A673 (cell line): ENCODE results near the gene LIM2. TPM values are rescaled to one million over a fixed set of nuclear protein-coding genes. Genes with fewer than 3 reads are reported as not detected.

Source experiments
- BruUV-seq: library from RNA; stranded (reverse); fragments of 400-500 nt; replicated peaks from 2 replicates; lab custom pipeline; 2021; lab: Mats Ljungman, UMichigan
- CTCF ChIA-PET: fragments of 300-600 bp; sonication (Branson Sonifier 250); formaldehyde crosslinking; loops from one replicate; lab custom pipeline; 2022; ENCODE audit warnings: antibody characterized with exemption; lab: Charles Lee
- POLR2A ChIA-PET: fragments of 300-600 bp; sonication (Branson Sonifier 250); formaldehyde crosslinking; loops from one replicate; lab custom pipeline; 2022; ENCODE audit warnings: antibody characterized with exemption; ENCODE audit not compliant: low non-redundant PET; lab: Charles Lee
- DNase-seq: peaks from one replicate; pipeline ENCODE4 v3.0.0-alpha.2; 2015; ENCODE audit warnings: low spot score
- H3K27ac ChIP-seq: fragments of 200-600 bp; sonication (generic); 2 replicates; pipeline ENCODE4 v1.5.1; 2016; ENCODE audit warnings: mixed run types, low read depth, mild to moderate bottlenecking, mixed read lengths, antibody characterized with exemption, low read length; ENCODE audit not compliant: poor library complexity, severe bottlenecking
- H3K27me3 ChIP-seq: fragments of 200-600 bp; sonication (generic); replicated peaks from 2 replicates; pipeline ENCODE4 v1.6.1; 2017; ENCODE audit warnings: mixed run types, low read depth, mild to moderate bottlenecking, mixed read lengths, antibody characterized with exemption, low read length; ENCODE audit not compliant: insufficient read depth, poor library complexity
- H3K36me3 ChIP-seq: fragments of 200-600 bp; sonication (generic); 2 replicates; pipeline ENCODE4 v1.6.1; 2016; ENCODE audit warnings: mixed run types, mild to moderate bottlenecking, mixed read lengths, antibody characterized with exemption, low read length; ENCODE audit not compliant: insufficient read depth, poor library complexity, severe bottlenecking
- H3K4me1 ChIP-seq: fragments of 200-600 bp; sonication (generic); 2 replicates; pipeline ENCODE4 v1.6.1; 2017; ENCODE audit warnings: mixed run types, mild to moderate bottlenecking, mixed read lengths, antibody characterized with exemption, low read length; ENCODE audit not compliant: insufficient read depth, poor library complexity, severe bottlenecking
- H3K4me3 ChIP-seq: fragments of 200-600 bp; sonication (generic); 2 replicates; pipeline ENCODE4 v1.5.1; 2016; ENCODE audit warnings: low read depth, mixed run types, mild to moderate bottlenecking, mixed read lengths, low read length; ENCODE audit not compliant: poor library complexity, severe bottlenecking
- H3K9me3 ChIP-seq: fragments of 200-600 bp; sonication (generic); 2 replicates; pipeline ENCODE4 v1.6.1; 2016; ENCODE audit warnings: mixed run types, low read depth, mild to moderate bottlenecking, mixed read lengths, antibody characterized with exemption, low read length; ENCODE audit not compliant: poor library complexity, severe bottlenecking
- CTCF ChIP-seq: fragments of 300-800, 200-600 bp; sonication (generic); conservative IDR thresholded peaks from 2 replicates; pipeline ENCODE4 v1.5.1; 2017; ENCODE audit warnings: low read depth, mild to moderate bottlenecking, antibody characterized with exemption, low read length, moderate library complexity, mixed read lengths
- EZH2 ChIP-seq: fragments of 200-600 bp; sonication (generic); IDR thresholded peaks from 2 replicates; pipeline ENCODE4 v1.6.1; 2017; ENCODE audit warnings: borderline replicate concordance, low read depth, mild to moderate bottlenecking, mixed read lengths, antibody characterized with exemption, low read length; ENCODE audit not compliant: poor library complexity, severe bottlenecking
- intact Hi-C: fragments of 100-400 bp; cut with micrococcal nuclease; formaldehyde crosslinking; loops from one replicate; pipeline ENCODE4 v1.10.0; 2022; ENCODE audit not compliant: unreplicated experiment
- total RNA-seq: library from RNA; stranded (reverse); gene quantifications from 2 replicates; pipeline ENCODE4 v1.2.3, GENCODE V29; 2021

LIM2 gene
- total RNA-seq, 1 experiment from 2014 or later = not detected

- Histone ChIP-seq H3K27me3 (no peaks in the 10 kb centered on the region), H3K27ac (peak overlapping the region; percentile 76), H3K9me3 (no peaks in the 10 kb centered on the region), H3K36me3 (no peaks in the 10 kb centered on the region), H3K4me3 (peak overlapping the region; percentile 64), H3K4me1 (peaks cover 9% of the 10 kb centered on the region)
- no peak for TF ChIP-seq EZH2
- no peak for TF ChIP-seq CTCF
- intact Hi-C loops = loop anchor here (2.0 kb wide), 2 partner anchors 27 to 29 kb away; no protein-coding TSS in a partner anchor
- ChIA-PET POLR2A (interaction anchor here (0.6 kb wide), 2 partner anchors 28 to 617 kb away, joined by 3 to 6 read pairs; no protein-coding TSS in a partner anchor), CTCF (interaction anchor here (0.6 to 1.0 kb wide), 2 partner anchors 28 to 669 kb away, joined by 3 to 6 read pairs; no protein-coding TSS in a partner anchor)
- no TSS peak for BruUV-seq
- DNase-seq = peak; percentile 98
These were observed 20.0 kb downstream of the LIM2 start for GRCh38 chr19:51367565-51368365.

GRCh38 chr19:51367255-51367564 is 20.6 kb downstream of the LIM2 start:
- peak overlapping the region; percentile 64 for H3K4me3 ChIP-seq
- H3K27me3 ChIP-seq = no peaks in the 10 kb centered on the region
- CTCF ChIA-PET = interaction anchor here (1.0 kb wide), 1 partner anchor 28 kb away, joined by 6 read pairs; no protein-coding TSS in a partner anchor
- no peak for DNase-seq
- no peaks in the 10 kb centered on the region for H3K36me3 ChIP-seq
- TF ChIP-seq EZH2 (no peak), CTCF (no peak)
- H3K9me3 ChIP-seq = no peaks in the 10 kb centered on the region
- no TSS peak for BruUV-seq
- intact Hi-C loops = loop anchor here (2.0 kb wide), 2 partner anchors 28 kb away; no protein-coding TSS in a partner anchor
- H3K27ac ChIP-seq = peak overlapping the region; percentile 76
- POLR2A ChIA-PET = interaction anchor here (0.6 kb wide), 2 partner anchors 28 to 616 kb away, joined by 3 to 6 read pairs; no protein-coding TSS in a partner anchor
- H3K4me1 ChIP-seq = peaks cover 9% of the 10 kb centered on the region

- BruUV-seq = no TSS peak
- H3K27me3 ChIP-seq = no peaks in the 10 kb centered on the region
- ChIA-PET CTCF (interaction anchor here (1.0 kb wide), 1 partner anchor 27 kb away, joined by 6 read pairs; no protein-coding TSS in a partner anchor), POLR2A (interaction anchor here (0.6 kb wide), 1 partner anchor 616 kb away, joined by 3 read pairs; no protein-coding TSS in a partner anchor)
- TF ChIP-seq CTCF (no peak), EZH2 (no peak)
- H3K4me1 ChIP-seq = peaks cover 9% of the 10 kb centered on the region
- peak overlapping the region; percentile 64 for H3K4me3 ChIP-seq
- H3K9me3 ChIP-seq = no peaks in the 10 kb centered on the region
- H3K27ac ChIP-seq = peak overlapping the region; percentile 76
- peak; percentile 98 for DNase-seq
- H3K36me3 ChIP-seq = no peaks in the 10 kb centered on the region
- intact Hi-C loops = loop anchor here (2.0 kb wide), 2 partner anchors 28 kb away; no protein-coding TSS in a partner anchor
These were observed 21.2 kb downstream of the LIM2 start for GRCh38 chr19:51366389-51367254.
